ENCODE data around the gene LBX1. TPM values are rescaled to one million over a fixed set of nuclear protein-coding genes. Genes with fewer than 3 reads are reported as not detected.

Gene LBX1
- total RNA-seq, 4 donors from 2014 or later, result not detected

DNA sequence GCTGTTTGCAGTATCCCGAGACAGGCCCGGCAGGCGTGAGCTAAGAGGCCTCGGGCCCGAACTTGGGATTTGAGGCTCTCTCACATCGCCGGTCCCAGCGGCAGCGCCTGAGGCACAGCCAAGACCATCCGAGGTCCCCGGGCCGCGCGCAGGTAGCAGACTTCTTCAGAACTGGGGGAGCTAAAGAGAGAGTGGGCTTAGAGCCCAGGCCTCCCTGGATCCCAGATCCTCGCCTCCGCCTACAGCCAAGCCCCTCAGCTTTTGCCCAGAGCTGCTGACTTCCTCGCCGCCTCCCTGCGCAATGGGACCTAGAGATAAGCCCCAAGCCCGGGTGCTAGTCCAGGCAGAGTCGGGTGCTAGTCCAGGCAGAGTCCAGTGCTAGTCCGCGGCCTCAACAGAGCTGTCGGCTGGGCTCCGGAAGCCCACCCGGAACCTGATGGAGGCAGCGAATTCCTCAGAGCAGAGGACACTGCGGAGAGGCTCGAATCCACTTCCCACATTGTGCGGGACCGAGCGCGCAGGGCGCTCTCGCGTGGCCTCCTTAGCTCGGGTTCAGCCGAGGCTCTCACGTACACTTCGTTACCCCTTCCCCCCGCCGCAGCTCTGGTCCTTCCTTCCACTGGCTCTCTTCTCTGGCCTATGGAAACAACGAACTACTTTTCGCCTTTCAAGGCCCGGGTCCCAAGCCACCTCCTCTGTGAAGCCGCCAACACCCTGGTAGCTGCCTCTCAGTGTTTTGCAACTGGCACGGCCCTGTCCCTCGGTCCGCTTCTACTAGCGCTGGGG is 5.8 kb downstream of the LBX1 start:
- TF ChIP-seq EP300 (IDR thresholded peaks at IDR 0.05), result no peak
- no peak for TF ChIP-seq POLR2A (IDR thresholded peaks at IDR 0.05)
- no peak for TF ChIP-seq POLR2AphosphoS5 (IDR thresholded peaks at IDR 0.05)
- TF ChIP-seq, protein P1, sequence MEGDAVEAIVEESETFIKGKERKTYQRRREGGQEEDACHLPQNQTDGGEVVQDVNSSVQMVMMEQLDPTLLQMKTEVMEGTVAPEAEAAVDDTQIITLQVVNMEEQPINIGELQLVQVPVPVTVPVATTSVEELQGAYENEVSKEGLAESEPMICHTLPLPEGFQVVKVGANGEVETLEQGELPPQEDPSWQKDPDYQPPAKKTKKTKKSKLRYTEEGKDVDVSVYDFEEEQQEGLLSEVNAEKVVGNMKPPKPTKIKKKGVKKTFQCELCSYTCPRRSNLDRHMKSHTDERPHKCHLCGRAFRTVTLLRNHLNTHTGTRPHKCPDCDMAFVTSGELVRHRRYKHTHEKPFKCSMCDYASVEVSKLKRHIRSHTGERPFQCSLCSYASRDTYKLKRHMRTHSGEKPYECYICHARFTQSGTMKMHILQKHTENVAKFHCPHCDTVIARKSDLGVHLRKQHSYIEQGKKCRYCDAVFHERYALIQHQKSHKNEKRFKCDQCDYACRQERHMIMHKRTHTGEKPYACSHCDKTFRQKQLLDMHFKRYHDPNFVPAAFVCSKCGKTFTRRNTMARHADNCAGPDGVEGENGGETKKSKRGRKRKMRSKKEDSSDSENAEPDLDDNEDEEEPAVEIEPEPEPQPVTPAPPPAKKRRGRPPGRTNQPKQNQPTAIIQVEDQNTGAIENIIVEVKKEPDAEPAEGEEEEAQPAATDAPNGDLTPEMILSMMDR (IDR thresholded peaks at IDR 0.05), result no peak
- H3K27me3 ChIP-seq, result peaks cover 100% of the 10 kb centered on the region
- peaks cover 83% of the 10 kb centered on the region for H3K4me1 ChIP-seq
- no peak overlapping the region for H3K27ac ChIP-seq
- no peaks in the 10 kb centered on the region for H3K36me3 ChIP-seq
- no peak for DNase-seq (ENCODE audit: low spot score in 2 of 2)
- peak overlapping the region; percentile 54 for H3K4me3 ChIP-seq
- H3K9me3 ChIP-seq, result no peaks in the 10 kb centered on the region
- WGBS, result 11% methylated on average over 17 of the region's 50 CpGs

DNA sequence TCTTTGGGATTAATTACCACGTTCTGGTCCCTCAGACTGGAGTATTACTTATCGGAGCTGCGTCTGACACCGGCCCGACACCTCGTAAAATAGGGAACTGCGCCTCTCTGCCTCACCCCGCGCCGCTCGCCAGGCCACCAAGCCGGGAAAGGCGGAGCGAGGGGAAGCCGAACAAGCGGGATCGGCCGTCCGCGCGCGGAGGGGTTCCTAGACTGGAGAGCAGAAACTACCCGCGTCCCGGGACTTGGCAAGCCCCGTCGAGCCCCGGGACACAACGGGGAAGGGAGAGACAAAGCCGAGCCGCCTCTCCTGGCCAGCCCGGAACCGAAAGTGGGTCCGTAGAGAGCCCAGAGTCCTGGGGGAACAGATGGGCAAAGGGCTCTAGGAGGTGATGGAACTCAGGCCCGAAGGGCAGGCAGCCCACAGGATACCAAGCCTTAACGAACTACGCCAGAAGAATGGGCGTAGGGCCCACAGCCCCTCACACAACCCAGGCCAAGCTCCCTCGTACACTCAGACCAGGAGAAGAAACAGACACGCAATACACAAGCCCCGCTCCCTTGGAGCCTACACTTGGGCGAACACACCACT is 6.5 kb downstream of the LBX1 start:
- WGBS, result 0% methylated on average over 11 of the region's 42 CpGs
- H3K27me3 ChIP-seq, result peaks cover 100% of the 10 kb centered on the region
- DNase-seq (ENCODE audit: low spot score in 2 of 2), result no peak
- no peak overlapping the region for H3K27ac ChIP-seq
- no peaks in the 10 kb centered on the region for H3K9me3 ChIP-seq
- peaks cover 83% of the 10 kb centered on the region for H3K4me1 ChIP-seq
- TF ChIP-seq POLR2AphosphoS5 (IDR thresholded peaks at IDR 0.05), result no peak
- H3K4me3 ChIP-seq, result peak overlapping the region; percentile 54
- H3K36me3 ChIP-seq, result no peaks in the 10 kb centered on the region

DNA sequence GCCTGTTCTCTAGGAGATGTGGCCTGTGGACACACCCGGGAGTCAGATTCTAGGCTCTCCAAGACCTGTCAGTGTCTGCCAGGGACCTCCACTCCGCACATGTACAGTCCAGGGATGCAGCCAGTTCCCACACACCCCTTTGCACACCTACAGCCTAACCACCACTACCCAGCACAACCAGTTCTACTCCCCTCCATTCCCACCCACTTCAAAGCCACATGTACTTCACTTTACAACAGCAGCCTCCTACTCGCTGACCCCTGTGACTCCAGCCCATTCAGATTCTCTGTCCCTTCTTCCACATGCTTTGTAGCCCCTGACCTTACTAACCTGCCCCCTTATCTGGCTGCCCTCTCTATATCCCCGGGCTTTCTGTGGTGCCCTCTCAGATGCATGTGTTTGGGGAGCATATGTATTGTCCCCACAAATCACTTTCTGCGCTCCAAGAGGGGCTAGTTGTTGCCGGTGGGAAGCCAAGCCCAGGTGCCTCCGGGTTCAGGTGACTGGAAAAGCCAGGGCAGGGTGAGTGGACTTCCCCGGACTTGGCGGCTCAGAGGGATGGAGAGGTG is 7.2 kb downstream of the LBX1 start:
- DNase-seq (ENCODE audit: low spot score in 2 of 2), result no peak
- TF ChIP-seq, protein P1 (IDR thresholded peaks at IDR 0.05), result no peak
- no peak for TF ChIP-seq POLR2AphosphoS5 (IDR thresholded peaks at IDR 0.05)
- no peak for TF ChIP-seq EP300 (IDR thresholded peaks at IDR 0.05)
- no peak for TF ChIP-seq POLR2A (IDR thresholded peaks at IDR 0.05)
- peaks cover 83% of the 10 kb centered on the region for H3K4me1 ChIP-seq
- WGBS, result 4% methylated on average over 5 of the region's 9 CpGs
- H3K9me3 ChIP-seq, result no peaks in the 10 kb centered on the region
- H3K4me3 ChIP-seq, result peak overlapping the region; percentile 54
- H3K36me3 ChIP-seq, result no peaks in the 10 kb centered on the region
- peaks cover 100% of the 10 kb centered on the region for H3K27me3 ChIP-seq
- no peak overlapping the region for H3K27ac ChIP-seq

DNA sequence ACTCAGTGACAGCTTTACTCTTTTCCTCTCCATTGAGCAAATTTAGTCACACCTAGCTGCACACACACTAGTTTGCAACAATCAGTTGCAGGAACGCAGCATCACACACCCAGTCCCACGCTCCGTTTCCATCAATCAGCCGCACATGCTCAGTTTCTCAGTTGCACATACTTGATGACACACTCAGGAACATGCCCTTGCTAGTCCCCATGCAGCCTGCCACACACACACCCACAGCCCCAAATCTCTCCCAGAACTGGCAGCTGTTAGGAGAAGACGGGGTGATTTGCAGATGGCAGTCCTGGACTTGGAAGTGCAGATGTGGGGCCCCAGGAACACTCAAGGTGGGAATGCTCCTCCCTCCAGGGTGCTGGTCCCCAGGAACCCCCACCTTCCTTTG is 7.7 kb downstream of the LBX1 start:
- WGBS, result 23% methylated on average over 5 of the region's 5 CpGs
- Histone ChIP-seq H3K4me3 (no peak overlapping the region), H3K36me3 (no peaks in the 10 kb centered on the region), H3K4me1 (peaks cover 83% of the 10 kb centered on the region), H3K27me3 (peaks cover 100% of the 10 kb centered on the region), H3K9me3 (no peaks in the 10 kb centered on the region), H3K27ac (no peak overlapping the region)
- TF ChIP-seq, protein P1 (IDR thresholded peaks at IDR 0.05), result no peak
- TF ChIP-seq POLR2A (IDR thresholded peaks at IDR 0.05), result no peak
- TF ChIP-seq POLR2AphosphoS5 (IDR thresholded peaks at IDR 0.05), result no peak
- no peak for TF ChIP-seq EP300 (IDR thresholded peaks at IDR 0.05)
- DNase-seq (ENCODE audit: low spot score in 2 of 2), result no peak

DNA sequence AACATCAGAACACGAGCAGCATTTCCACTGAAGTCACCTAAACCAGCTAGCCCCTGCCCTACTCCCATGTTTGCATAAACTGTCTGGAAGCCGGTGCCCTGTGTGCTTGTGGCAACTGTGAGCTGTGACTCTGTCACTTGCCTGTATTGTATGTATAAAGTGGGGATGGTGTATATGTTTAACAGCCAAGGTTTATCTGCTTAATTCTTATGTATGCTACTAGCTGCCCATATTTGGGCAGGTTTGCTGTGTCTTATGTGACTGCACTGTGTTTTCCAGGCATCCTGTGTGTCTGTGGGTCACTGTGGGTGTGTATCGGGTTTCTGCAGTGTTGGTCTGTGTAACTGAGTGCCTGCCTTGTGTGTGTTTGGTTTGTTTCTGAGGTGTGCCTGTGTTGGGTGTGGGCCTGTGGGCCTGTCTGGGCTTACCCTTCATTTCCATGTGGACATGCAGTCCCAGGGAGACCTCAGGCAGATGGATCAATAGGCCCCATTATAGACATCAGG is 9.3 kb downstream of the LBX1 start:
- no peak overlapping the region for H3K4me3 ChIP-seq
- WGBS, result 37% methylated on average over 3 of the region's 3 CpGs
- no peak overlapping the region for H3K27ac ChIP-seq
- no peaks in the 10 kb centered on the region for H3K9me3 ChIP-seq
- peaks cover 83% of the 10 kb centered on the region for H3K4me1 ChIP-seq
- DNase-seq (ENCODE audit: low spot score in 2 of 2), result no peak
- no peaks in the 10 kb centered on the region for H3K36me3 ChIP-seq
- peaks cover 100% of the 10 kb centered on the region for H3K27me3 ChIP-seq
- TF ChIP-seq, protein P1 (IDR thresholded peaks at IDR 0.05), result no peak
